ENCODE measurements around the gene REEP3.

REEP3 gene

DNA sequence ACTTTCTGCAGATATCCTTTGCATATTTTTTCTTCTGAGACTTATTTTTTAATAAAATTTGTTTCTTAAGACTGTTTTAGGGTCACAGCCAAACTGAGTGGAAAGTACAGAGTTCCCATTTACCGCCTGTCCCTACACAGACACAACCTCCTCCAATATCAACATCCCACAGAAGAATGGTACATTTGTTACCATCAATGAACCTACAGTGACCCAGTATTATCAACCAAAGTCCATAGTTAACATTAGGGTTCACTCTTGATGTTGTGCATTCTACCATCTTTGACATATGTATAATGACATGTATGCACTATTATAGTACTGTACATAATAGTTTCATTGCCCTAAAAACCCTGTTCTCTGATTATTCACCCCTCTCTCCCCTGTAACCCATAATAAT lies 14.6 kb upstream of the REEP3 start:
- Histone ChIP-seq H3K4me3 (ENCODE audit: low read depth, low read length) (no peak overlapping the region), H3K36me3 (ENCODE audit: control insufficient read depth in 2 of 2, insufficient read depth in 1 of 2, low read length in 2 of 2) (no peaks in the 10 kb centered on the region; a peak in 1 of 3 replicates), H3K27ac (ENCODE audit: extremely low read depth, low read depth, low read length) (no peak overlapping the region), H3K4me1 (ENCODE audit: control insufficient read depth, insufficient read depth, low read length) (peaks cover 7% of the 10 kb centered on the region; the same call in 1 of the 2 replicates), H3K9me3 (ENCODE audit: control insufficient read depth, insufficient read depth, low read depth, low read length) (no peaks in the 10 kb centered on the region)
- TF ChIP-seq ZNF560 (tag by site-specific recombination; IDR thresholded peaks at IDR 0.05; ENCODE audit: borderline replicate concordance) (no peak), ZNF223 (tag by site-specific recombination; IDR thresholded peaks at IDR 0.05) (no peak), ZSCAN16 (tag by site-specific recombination; IDR thresholded peaks at IDR 0.05) (no peak)
- ChIA-PET POLR2A (no interaction called here), CTCF (interaction anchor here (0.7 kb wide), 1 partner anchor 45 kb away, joined by 3 read pairs; no protein-coding TSS in a partner anchor)

- H3K4me3 ChIP-seq (ENCODE audit: low read depth, low read length): no peak overlapping the region
- TF ChIP-seq ZNF366 (tag by site-specific recombination; conservative IDR thresholded peaks at IDR 0.05): no peak
- H3K9me3 ChIP-seq (ENCODE audit: control insufficient read depth, insufficient read depth, low read depth, low read length): peaks cover 3% of the 10 kb centered on the region; the same call in 1 of the 2 replicates
- no peaks in the 10 kb centered on the region; a peak in 1 of 3 replicates for H3K36me3 ChIP-seq (ENCODE audit: control insufficient read depth in 2 of 2, insufficient read depth in 1 of 2, low read length in 2 of 2)
- no peak overlapping the region; the same call in 1 of the 2 replicates for H3K27ac ChIP-seq (ENCODE audit: extremely low read depth, low read depth, low read length)
- ChIA-PET CTCF (interaction anchor here (0.6 to 1.6 kb wide), 8 partner anchors 10 to 205 kb away, joined by 3 to 7 read pairs (median 4); no protein-coding TSS in a partner anchor), POLR2A (interaction anchor here (1.1 to 1.5 kb wide), 3 partner anchors 50 to 246 kb away, joined by 3 to 8 read pairs (median 4); partner anchors contain the start of gene JMJD1C)
- peaks cover 19% of the 10 kb centered on the region for H3K4me1 ChIP-seq (ENCODE audit: control insufficient read depth, insufficient read depth, low read length)
Observed at GRCh38 chr10:63515002-63515763, 6.0 kb upstream of the REEP3 start.

GRCh38 chr10:63516207-63516606 lies 5.0 kb upstream of the REEP3 start:
- Histone ChIP-seq H3K4me1 (ENCODE audit: control insufficient read depth, insufficient read depth, low read length) (peaks cover 19% of the 10 kb centered on the region), H3K27ac (ENCODE audit: extremely low read depth, low read depth, low read length) (no peak overlapping the region), H3K4me3 (ENCODE audit: low read depth, low read length) (no peak overlapping the region), H3K36me3 (ENCODE audit: control insufficient read depth in 2 of 2, insufficient read depth in 1 of 2, low read length in 2 of 2) (no peaks in the 10 kb centered on the region), H3K9me3 (ENCODE audit: control insufficient read depth, insufficient read depth, low read depth, low read length) (peaks cover 3% of the 10 kb centered on the region; the same call in 1 of the 2 replicates)
- CTCF ChIA-PET: interaction anchor here (0.6 to 1.0 kb wide), 5 partner anchors 14 to 204 kb away, joined by 3 to 6 read pairs (median 4); no protein-coding TSS in a partner anchor
- TF ChIP-seq ATF2 (tag by site-specific recombination; IDR thresholded peaks at IDR 0.05; ENCODE audit: low read depth): peak; percentile 66
- TF ChIP-seq ZNF169 (tag by site-specific recombination; IDR thresholded peaks at IDR 0.05): no peak
- POLR2A ChIA-PET: interaction anchor here (1.3 to 1.5 kb wide), 2 partner anchors 51 to 113 kb away, joined by 4 to 8 read pairs; partner anchors contain the start of gene JMJD1C

- peaks cover 30% of the 10 kb centered on the region for H3K4me1 ChIP-seq (ENCODE audit: control insufficient read depth, insufficient read depth, low read length)
- no peaks in the 10 kb centered on the region for H3K9me3 ChIP-seq (ENCODE audit: control insufficient read depth, insufficient read depth, low read depth, low read length)
- H3K4me3 ChIP-seq (ENCODE audit: low read depth, low read length): no peak overlapping the region
- H3K36me3 ChIP-seq (ENCODE audit: control insufficient read depth in 2 of 2, insufficient read depth in 1 of 2, low read length in 2 of 2): no peaks in the 10 kb centered on the region; a peak in 1 of 3 replicates
- CTCF ChIA-PET: interaction anchor here (0.8 to 1.6 kb wide), 3 partner anchors 78 to 111 kb away, joined by 3 to 4 read pairs (median 3); no protein-coding TSS in a partner anchor
- no peak overlapping the region for H3K27ac ChIP-seq (ENCODE audit: extremely low read depth, low read depth, low read length)
- POLR2A ChIA-PET: no interaction called here
- TF ChIP-seq ZBTB8A (tag by site-specific recombination; IDR thresholded peaks at IDR 0.05) (peak; percentile 30; the same call in 1 of the 2 replicates), MZF1 (tag by site-specific recombination; IDR thresholded peaks at IDR 0.05; ENCODE audit: borderline replicate concordance) (0 out of 2 replicates have a peak, but pooled peaks have one; percentile 37), ZNF354C (tag by site-specific recombination; IDR thresholded peaks at IDR 0.05; ENCODE audit: borderline replicate concordance, low read depth) (no peak)
Observed at GRCh38 chr10:63518690-63519288, 2.4 kb upstream of the REEP3 start.
